WTC11 (cell line): ENCODE data around the gene PNCK. TPM values are rescaled to one million over a fixed set of nuclear protein-coding genes. Genes with fewer than 3 reads are reported as not detected.
A peak's percentile ranks its signal among the peaks of the same experiment; 100 is the strongest.

Experiments used
- ATAC-seq: fragments of 200-7000 bp; cut with Tn5 transposase; 2 replicates; pipeline ENCODE4 v1.10.0; 2021; ENCODE audit warnings: mild to moderate bottlenecking, moderate library complexity
- CTCF ChIA-PET: fragments of 300-600 bp; sonication (Branson Sonifier 250); formaldehyde crosslinking; loops from one replicate; lab custom pipeline; 2021; ENCODE audit warnings: antibody characterized with exemption; lab: Charles Lee
- POLR2A ChIA-PET: fragments of 350-600 bp; sonication (Branson Sonifier 250); formaldehyde crosslinking; loops from one replicate; lab custom pipeline; 2021; ENCODE audit warnings: antibody characterized with exemption; lab: Charles Lee
- DNase-seq: peaks from one replicate; pipeline ENCODE4 v3.0.0; 2021; ENCODE audit warnings: low spot score
- H3K27ac Mint-ChIP-seq: 2 replicates; pipeline ENCODE4 v1.8.0; 2021; ENCODE audit warnings: mixed read lengths
- H3K27me3 Mint-ChIP-seq: 2 replicates; pipeline ENCODE4 v1.8.0; 2021; ENCODE audit warnings: low read depth, mild to moderate bottlenecking, moderate library complexity, mixed read lengths
- H3K36me3 Mint-ChIP-seq: 2 replicates; pipeline ENCODE4 v1.8.0; 2021; ENCODE audit warnings: mixed read lengths
- H3K4me1 Mint-ChIP-seq: 2 replicates; pipeline ENCODE4 v1.8.0; 2022; ENCODE audit warnings: mixed read lengths
- H3K4me3 Mint-ChIP-seq: 2 replicates; pipeline ENCODE4 v1.8.0; 2021; ENCODE audit warnings: mild to moderate bottlenecking, moderate library complexity, mixed read lengths
- H3K9me3 Mint-ChIP-seq: 2 replicates; pipeline ENCODE4 v1.8.0; 2021; ENCODE audit warnings: mixed read lengths
- FOXP1 ChIP-seq: sonication (generic); formaldehyde crosslinking; IDR thresholded peaks from 2 replicates; pipeline ENCODE4 v1.8.0; 2022; ENCODE audit warnings: missing genetic modification reagents, mild to moderate bottlenecking, moderate library complexity, borderline replicate concordance
- GABPB1 ChIP-seq: sonication (generic); formaldehyde crosslinking; IDR thresholded peaks from 2 replicates; pipeline ENCODE4 v1.8.1; 2023; ENCODE audit warnings: mild to moderate bottlenecking, missing genetic modification reagents
- NFATC4 ChIP-seq: fragments of 250-450 bp; sonication (Bioruptor Pico); IDR thresholded peaks from 2 replicates; pipeline ENCODE4 v1.9.0; 2021; ENCODE audit warnings: mild to moderate bottlenecking
- PRRX2 ChIP-seq: fragments of 250-450 bp; sonication (Bioruptor Pico); IDR thresholded peaks from 2 replicates; pipeline ENCODE4 v1.8.0; 2021; ENCODE audit warnings: mild to moderate bottlenecking
- ZBTB21 ChIP-seq: sonication (generic); formaldehyde crosslinking; IDR thresholded peaks from 2 replicates; pipeline ENCODE4 v1.8.1; 2023; ENCODE audit warnings: mild to moderate bottlenecking, missing genetic modification reagents, borderline replicate concordance
- total RNA-seq: library from RNA; stranded (reverse); gene quantifications from 3 replicates; pipeline ENCODE4 v1.2.3, GENCODE V29; 2021
- TF ChIP-seq, protein P1 (sequence below): fragments of 250-450 bp; sonication (Bioruptor Pico); IDR thresholded peaks from 2 replicates; pipeline ENCODE4 v1.9.0; 2021; ENCODE audit warnings: mild to moderate bottlenecking, borderline replicate concordance
- TF ChIP-seq, protein P2 (sequence below): sonication (generic); formaldehyde crosslinking; IDR thresholded peaks from 2 replicates; pipeline ENCODE4 v1.8.0; 2023; ENCODE audit warnings: missing genetic modification reagents
- TF ChIP-seq, protein P3 (sequence below): sonication (generic); formaldehyde crosslinking; IDR thresholded peaks from 2 replicates; pipeline ENCODE4 v1.8.0; 2023; ENCODE audit warnings: missing genetic modification reagents, mild to moderate bottlenecking, borderline replicate concordance

The PNCK gene
- total RNA-seq, 1 experiment from 2014 or later = 8.6 TPM

DNA sequence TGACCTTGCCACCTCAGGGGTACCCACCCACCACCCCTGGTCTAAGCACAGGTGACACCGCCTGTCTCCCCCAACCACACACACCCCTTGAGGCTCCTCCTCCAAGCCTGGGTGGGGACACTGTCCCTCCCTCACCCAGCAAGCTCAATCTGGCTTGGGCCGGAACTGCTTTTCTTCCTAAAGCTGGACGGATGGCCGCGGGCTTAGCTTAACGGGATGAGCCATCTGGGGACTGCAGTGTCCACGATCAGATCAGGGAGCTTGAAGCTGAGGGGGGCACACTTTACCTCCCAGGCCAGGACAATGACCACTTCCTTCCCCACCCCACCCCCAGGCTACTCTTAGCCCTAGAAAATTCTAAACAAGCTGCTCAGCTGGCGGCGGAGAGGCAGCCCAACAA lies 13.1 kb upstream of the PNCK start (continued):
- TF ChIP-seq, protein P1, sequence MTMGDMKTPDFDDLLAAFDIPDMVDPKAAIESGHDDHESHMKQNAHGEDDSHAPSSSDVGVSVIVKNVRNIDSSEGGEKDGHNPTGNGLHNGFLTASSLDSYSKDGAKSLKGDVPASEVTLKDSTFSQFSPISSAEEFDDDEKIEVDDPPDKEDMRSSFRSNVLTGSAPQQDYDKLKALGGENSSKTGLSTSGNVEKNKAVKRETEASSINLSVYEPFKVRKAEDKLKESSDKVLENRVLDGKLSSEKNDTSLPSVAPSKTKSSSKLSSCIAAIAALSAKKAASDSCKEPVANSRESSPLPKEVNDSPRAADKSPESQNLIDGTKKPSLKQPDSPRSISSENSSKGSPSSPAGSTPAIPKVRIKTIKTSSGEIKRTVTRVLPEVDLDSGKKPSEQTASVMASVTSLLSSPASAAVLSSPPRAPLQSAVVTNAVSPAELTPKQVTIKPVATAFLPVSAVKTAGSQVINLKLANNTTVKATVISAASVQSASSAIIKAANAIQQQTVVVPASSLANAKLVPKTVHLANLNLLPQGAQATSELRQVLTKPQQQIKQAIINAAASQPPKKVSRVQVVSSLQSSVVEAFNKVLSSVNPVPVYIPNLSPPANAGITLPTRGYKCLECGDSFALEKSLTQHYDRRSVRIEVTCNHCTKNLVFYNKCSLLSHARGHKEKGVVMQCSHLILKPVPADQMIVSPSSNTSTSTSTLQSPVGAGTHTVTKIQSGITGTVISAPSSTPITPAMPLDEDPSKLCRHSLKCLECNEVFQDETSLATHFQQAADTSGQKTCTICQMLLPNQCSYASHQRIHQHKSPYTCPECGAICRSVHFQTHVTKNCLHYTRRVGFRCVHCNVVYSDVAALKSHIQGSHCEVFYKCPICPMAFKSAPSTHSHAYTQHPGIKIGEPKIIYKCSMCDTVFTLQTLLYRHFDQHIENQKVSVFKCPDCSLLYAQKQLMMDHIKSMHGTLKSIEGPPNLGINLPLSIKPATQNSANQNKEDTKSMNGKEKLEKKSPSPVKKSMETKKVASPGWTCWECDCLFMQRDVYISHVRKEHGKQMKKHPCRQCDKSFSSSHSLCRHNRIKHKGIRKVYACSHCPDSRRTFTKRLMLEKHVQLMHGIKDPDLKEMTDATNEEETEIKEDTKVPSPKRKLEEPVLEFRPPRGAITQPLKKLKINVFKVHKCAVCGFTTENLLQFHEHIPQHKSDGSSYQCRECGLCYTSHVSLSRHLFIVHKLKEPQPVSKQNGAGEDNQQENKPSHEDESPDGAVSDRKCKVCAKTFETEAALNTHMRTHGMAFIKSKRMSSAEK (CRISPR knock-in tag) = no peak
- TF ChIP-seq, protein P2, sequence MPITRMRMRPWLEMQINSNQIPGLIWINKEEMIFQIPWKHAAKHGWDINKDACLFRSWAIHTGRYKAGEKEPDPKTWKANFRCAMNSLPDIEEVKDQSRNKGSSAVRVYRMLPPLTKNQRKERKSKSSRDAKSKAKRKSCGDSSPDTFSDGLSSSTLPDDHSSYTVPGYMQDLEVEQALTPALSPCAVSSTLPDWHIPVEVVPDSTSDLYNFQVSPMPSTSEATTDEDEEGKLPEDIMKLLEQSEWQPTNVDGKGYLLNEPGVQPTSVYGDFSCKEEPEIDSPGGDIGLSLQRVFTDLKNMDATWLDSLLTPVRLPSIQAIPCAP (CRISPR knock-in tag) = no peak

DNA sequence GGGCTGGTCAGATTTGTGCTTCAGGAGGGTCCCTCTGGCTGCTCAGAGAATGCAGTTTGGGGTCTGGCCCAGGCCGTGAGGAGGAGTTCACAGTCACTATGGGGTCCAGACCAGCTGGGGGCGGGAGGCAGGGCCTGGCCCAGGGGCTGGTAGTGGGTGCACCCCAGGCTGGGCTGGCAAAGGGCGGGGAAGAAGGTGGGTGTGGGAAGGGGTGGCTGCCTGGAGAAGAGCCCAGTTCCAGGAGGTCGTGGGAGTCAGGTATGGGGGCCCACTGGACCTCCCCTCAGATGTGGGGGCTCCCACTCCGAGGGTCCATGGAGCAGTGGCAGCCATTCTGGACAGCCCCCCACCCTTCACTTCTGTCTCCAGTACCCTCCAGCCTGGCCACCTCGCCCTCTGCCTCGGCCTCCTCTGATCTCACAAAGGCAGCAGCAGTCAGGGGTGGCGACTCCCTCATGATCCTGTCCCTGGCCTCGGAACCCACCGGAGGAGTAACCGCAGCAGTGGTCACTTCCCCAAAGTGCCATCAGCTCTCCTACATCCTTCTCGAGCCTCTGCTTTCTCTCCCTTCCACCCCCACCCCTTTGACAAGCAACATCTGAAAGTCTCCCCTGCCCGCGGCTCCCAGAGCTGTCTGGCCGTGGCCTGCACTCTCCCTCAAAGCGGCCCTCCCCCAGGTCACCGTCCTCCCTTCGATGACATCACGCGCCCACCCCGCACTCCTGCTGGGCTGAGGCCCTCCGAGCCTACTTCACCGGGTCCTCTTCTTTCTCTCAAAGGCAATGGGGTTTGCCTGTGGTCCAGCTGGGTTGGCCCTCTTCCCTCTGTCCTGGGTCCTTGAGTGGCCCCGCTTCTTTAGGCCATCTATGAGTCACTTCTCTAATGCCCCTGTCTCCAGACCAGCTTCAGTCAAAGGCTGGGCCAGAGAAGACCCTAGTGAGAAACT lies 12.4 kb upstream of the PNCK start:
- Mint-ChIP-seq H3K27ac (peak overlapping the region; percentile 50; the same call in 1 of the 2 replicates), H3K4me3 (peak overlapping the region; percentile 53), H3K4me1 (peaks cover 18% of the 10 kb centered on the region)
- CTCF ChIA-PET = interaction anchor here (0.7 to 4.9 kb wide), 17 partner anchors 15 to 281 kb away, joined by 3 to 143 read pairs (median 4); partner anchors contain the start of genes CCNQ and PNCK
- ATAC-seq = no peak
- no peak for DNase-seq
- TF ChIP-seq ZBTB21 (CRISPR knock-in tag) = no peak
- TF ChIP-seq, all 79 proteins: peak for 0
- peaks cover 5% of the 10 kb centered on the region for H3K9me3 Mint-ChIP-seq
- POLR2A ChIA-PET = interaction anchor here (0.7 to 1.9 kb wide), 5 partner anchors 12 to 87 kb away, joined by 3 to 7 read pairs (median 4); partner anchors contain the start of genes CCNQ and PNCK
- peaks cover 6% of the 10 kb centered on the region for H3K36me3 Mint-ChIP-seq
- no peaks in the 10 kb centered on the region; the same call in 1 of the 2 replicates for H3K27me3 Mint-ChIP-seq

DNA sequence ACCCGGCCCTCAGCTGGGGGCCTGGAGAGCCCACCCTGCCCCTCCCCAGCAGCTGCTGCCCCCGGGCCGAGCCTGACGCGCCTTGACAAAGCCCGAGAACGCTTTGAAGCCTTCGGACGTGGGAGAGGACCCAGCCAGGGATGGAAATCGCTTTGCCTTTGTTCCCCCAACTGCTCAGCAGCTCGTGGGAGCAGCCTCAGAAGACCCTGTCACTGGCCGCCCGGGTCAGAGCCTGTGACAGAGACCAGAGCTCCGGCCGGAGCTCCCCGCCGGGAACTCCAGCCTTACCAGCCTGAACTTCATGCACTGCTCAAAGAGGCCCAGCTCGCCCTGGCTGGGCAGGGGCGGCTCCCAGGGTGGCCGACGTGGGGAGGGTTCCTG lies 11.5 kb upstream of the PNCK start:
- no peak for DNase-seq
- ATAC-seq = no peak
- Mint-ChIP-seq H3K4me1 (peaks cover 18% of the 10 kb centered on the region), H3K27ac (no peak overlapping the region), H3K36me3 (peaks cover 6% of the 10 kb centered on the region), H3K27me3 (peaks cover under 1% of the 10 kb centered on the region; the same call in 1 of the 2 replicates)
- ChIA-PET CTCF (interaction anchor here (0.5 to 4.9 kb wide), 18 partner anchors 15 to 744 kb away, joined by 3 to 143 read pairs (median 4); partner anchors contain the start of genes DUSP9 and PNCK), POLR2A (interaction anchor here (1.5 to 1.9 kb wide), 4 partner anchors 11 to 109 kb away, joined by 4 to 7 read pairs (median 4); partner anchors contain the start of genes IDH3G and SSR4)
- TF ChIP-seq NFATC4 (CRISPR knock-in tag) = no peak
- no peak for TF ChIP-seq FOXP1 (CRISPR knock-in tag)
- no peak for TF ChIP-seq PRRX2 (CRISPR knock-in tag)
- no peak for TF ChIP-seq GABPB1 (CRISPR knock-in tag)
- TF ChIP-seq, protein P3, sequence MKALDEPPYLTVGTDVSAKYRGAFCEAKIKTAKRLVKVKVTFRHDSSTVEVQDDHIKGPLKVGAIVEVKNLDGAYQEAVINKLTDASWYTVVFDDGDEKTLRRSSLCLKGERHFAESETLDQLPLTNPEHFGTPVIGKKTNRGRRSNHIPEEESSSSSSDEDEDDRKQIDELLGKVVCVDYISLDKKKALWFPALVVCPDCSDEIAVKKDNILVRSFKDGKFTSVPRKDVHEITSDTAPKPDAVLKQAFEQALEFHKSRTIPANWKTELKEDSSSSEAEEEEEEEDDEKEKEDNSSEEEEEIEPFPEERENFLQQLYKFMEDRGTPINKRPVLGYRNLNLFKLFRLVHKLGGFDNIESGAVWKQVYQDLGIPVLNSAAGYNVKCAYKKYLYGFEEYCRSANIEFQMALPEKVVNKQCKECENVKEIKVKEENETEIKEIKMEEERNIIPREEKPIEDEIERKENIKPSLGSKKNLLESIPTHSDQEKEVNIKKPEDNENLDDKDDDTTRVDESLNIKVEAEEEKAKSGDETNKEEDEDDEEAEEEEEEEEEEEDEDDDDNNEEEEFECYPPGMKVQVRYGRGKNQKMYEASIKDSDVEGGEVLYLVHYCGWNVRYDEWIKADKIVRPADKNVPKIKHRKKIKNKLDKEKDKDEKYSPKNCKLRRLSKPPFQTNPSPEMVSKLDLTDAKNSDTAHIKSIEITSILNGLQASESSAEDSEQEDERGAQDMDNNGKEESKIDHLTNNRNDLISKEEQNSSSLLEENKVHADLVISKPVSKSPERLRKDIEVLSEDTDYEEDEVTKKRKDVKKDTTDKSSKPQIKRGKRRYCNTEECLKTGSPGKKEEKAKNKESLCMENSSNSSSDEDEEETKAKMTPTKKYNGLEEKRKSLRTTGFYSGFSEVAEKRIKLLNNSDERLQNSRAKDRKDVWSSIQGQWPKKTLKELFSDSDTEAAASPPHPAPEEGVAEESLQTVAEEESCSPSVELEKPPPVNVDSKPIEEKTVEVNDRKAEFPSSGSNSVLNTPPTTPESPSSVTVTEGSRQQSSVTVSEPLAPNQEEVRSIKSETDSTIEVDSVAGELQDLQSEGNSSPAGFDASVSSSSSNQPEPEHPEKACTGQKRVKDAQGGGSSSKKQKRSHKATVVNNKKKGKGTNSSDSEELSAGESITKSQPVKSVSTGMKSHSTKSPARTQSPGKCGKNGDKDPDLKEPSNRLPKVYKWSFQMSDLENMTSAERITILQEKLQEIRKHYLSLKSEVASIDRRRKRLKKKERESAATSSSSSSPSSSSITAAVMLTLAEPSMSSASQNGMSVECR (CRISPR knock-in tag) = no peak
- TF ChIP-seq, all 79 proteins: peak for 0
- Mint-ChIP-seq H3K9me3 (peaks cover 5% of the 10 kb centered on the region), H3K4me3 (peak overlapping the region; percentile 18; the same call in 1 of the 2 replicates)
